ENCODE measurements around the gene NOL9.

Gene NOL9

GRCh38 chr1:6512245-6512907 is 41.9 kb downstream of the NOL9 start:
- no peak overlapping the region for H3K9ac ChIP-seq (ENCODE audit: low read depth, low read length)
- H3K27me3 ChIP-seq (ENCODE audit: control insufficient read depth, insufficient read depth, low read length): peaks cover 4% of the 10 kb centered on the region
- no peak overlapping the region for H3K4me3 ChIP-seq (ENCODE audit: low read length)

GRCh38 chr1:6511561-6512244 is 42.6 kb downstream of the NOL9 start:
- peaks cover 4% of the 10 kb centered on the region for H3K27me3 ChIP-seq (ENCODE audit: control insufficient read depth, insufficient read depth, low read length)
- no peak overlapping the region for H3K4me2 ChIP-seq (ENCODE audit: low read length)
- no peaks in the 10 kb centered on the region for H3K9me3 ChIP-seq (replicated peaks; ENCODE audit: low read length)
- H3K9ac ChIP-seq (ENCODE audit: low read depth, low read length): no peak overlapping the region
- H3K4me3 ChIP-seq (ENCODE audit: low read length): no peak overlapping the region
- H3K4me1 ChIP-seq (ENCODE audit: control insufficient read depth, insufficient read depth, low read length): peaks cover 17% of the 10 kb centered on the region
- no peaks in the 10 kb centered on the region for H3K36me3 ChIP-seq (ENCODE audit: insufficient read depth, low read length)

More at GRCh38 chr1:6512245-6512907, 41.9 kb downstream of the NOL9 start:
- no peak overlapping the region for H3K4me2 ChIP-seq (ENCODE audit: low read length)
- peaks cover 15% of the 10 kb centered on the region for H3K4me1 ChIP-seq (ENCODE audit: control insufficient read depth, insufficient read depth, low read length)
- H3K36me3 ChIP-seq (ENCODE audit: insufficient read depth, low read length): no peaks in the 10 kb centered on the region
- H3K9me3 ChIP-seq (replicated peaks; ENCODE audit: low read length): no peaks in the 10 kb centered on the region

GRCh38 chr1:6511056-6511455 is 43.3 kb downstream of the NOL9 start:
- H3K4me2 ChIP-seq (ENCODE audit: low read length): no peak overlapping the region
- H3K9me3 ChIP-seq (replicated peaks; ENCODE audit: low read length): no peaks in the 10 kb centered on the region
- peaks cover 17% of the 10 kb centered on the region for H3K4me1 ChIP-seq (ENCODE audit: control insufficient read depth, insufficient read depth, low read length)
- no peaks in the 10 kb centered on the region for H3K36me3 ChIP-seq (ENCODE audit: insufficient read depth, low read length)
- H3K4me3 ChIP-seq (ENCODE audit: low read length): no peak overlapping the region
- peaks cover 4% of the 10 kb centered on the region for H3K27me3 ChIP-seq (ENCODE audit: control insufficient read depth, insufficient read depth, low read length)
- no peak overlapping the region for H3K9ac ChIP-seq (ENCODE audit: low read depth, low read length)

GRCh38 chr1:6510493-6510892 is 43.8 kb downstream of the NOL9 start:
- H3K9me3 ChIP-seq (replicated peaks; ENCODE audit: low read length): no peaks in the 10 kb centered on the region
- H3K36me3 ChIP-seq (ENCODE audit: insufficient read depth, low read length): no peaks in the 10 kb centered on the region
- peaks cover 12% of the 10 kb centered on the region for H3K4me1 ChIP-seq (ENCODE audit: control insufficient read depth, insufficient read depth, low read length)
- H3K27me3 ChIP-seq (ENCODE audit: control insufficient read depth, insufficient read depth, low read length): peaks cover 4% of the 10 kb centered on the region
- H3K4me2 ChIP-seq (ENCODE audit: low read length): no peak overlapping the region
- no peak overlapping the region for H3K4me3 ChIP-seq (ENCODE audit: low read length)
- no peak overlapping the region for H3K9ac ChIP-seq (ENCODE audit: low read depth, low read length)

- Histone ChIP-seq H3K27me3 (ENCODE audit: control insufficient read depth, insufficient read depth, low read length) (peaks cover 4% of the 10 kb centered on the region), H3K9me3 (replicated peaks; ENCODE audit: low read length) (no peaks in the 10 kb centered on the region), H3K4me2 (ENCODE audit: low read length) (no peak overlapping the region), H3K4me1 (ENCODE audit: control insufficient read depth, insufficient read depth, low read length) (peaks cover 11% of the 10 kb centered on the region), H3K36me3 (ENCODE audit: insufficient read depth, low read length) (no peaks in the 10 kb centered on the region), H3K9ac (ENCODE audit: low read depth, low read length) (no peak overlapping the region), H3K4me3 (ENCODE audit: low read length) (no peak overlapping the region)
These were observed 44.4 kb downstream of the NOL9 start for GRCh38 chr1:6509919-6510291.

GRCh38 chr1:6509220-6509918 is 44.9 kb downstream of the NOL9 start:
- peaks cover 11% of the 10 kb centered on the region for H3K4me1 ChIP-seq (ENCODE audit: control insufficient read depth, insufficient read depth, low read length)
- no peak overlapping the region for H3K4me2 ChIP-seq (ENCODE audit: low read length)
- no peak overlapping the region for H3K4me3 ChIP-seq (ENCODE audit: low read length)
- H3K27me3 ChIP-seq (ENCODE audit: control insufficient read depth, insufficient read depth, low read length): peaks cover 4% of the 10 kb centered on the region
- no peak overlapping the region for H3K9ac ChIP-seq (ENCODE audit: low read depth, low read length)
- H3K36me3 ChIP-seq (ENCODE audit: insufficient read depth, low read length): no peaks in the 10 kb centered on the region
- H3K9me3 ChIP-seq (replicated peaks; ENCODE audit: low read length): no peaks in the 10 kb centered on the region

- Histone ChIP-seq H3K9me3 (replicated peaks; ENCODE audit: low read length) (no peaks in the 10 kb centered on the region), H3K4me3 (ENCODE audit: low read length) (no peak overlapping the region), H3K4me2 (ENCODE audit: low read length) (no peak overlapping the region), H3K27me3 (ENCODE audit: control insufficient read depth, insufficient read depth, low read length) (peaks cover 4% of the 10 kb centered on the region), H3K4me1 (ENCODE audit: control insufficient read depth, insufficient read depth, low read length) (peaks cover 11% of the 10 kb centered on the region), H3K9ac (ENCODE audit: low read depth, low read length) (no peak overlapping the region), H3K36me3 (ENCODE audit: insufficient read depth, low read length) (no peaks in the 10 kb centered on the region)
These were observed 45.5 kb downstream of the NOL9 start for GRCh38 chr1:6508816-6509189.

GRCh38 chr1:6508154-6508815 is 46.0 kb downstream of the NOL9 start:
- H3K9ac ChIP-seq (ENCODE audit: low read depth, low read length): no peak overlapping the region

GRCh38 chr1:6507461-6507911 is 46.8 kb downstream of the NOL9 start:
- H3K4me2 ChIP-seq (ENCODE audit: low read length): no peak overlapping the region
- H3K4me3 ChIP-seq (ENCODE audit: low read length): no peak overlapping the region
- peaks cover 4% of the 10 kb centered on the region for H3K27me3 ChIP-seq (ENCODE audit: control insufficient read depth, insufficient read depth, low read length)
- H3K4me1 ChIP-seq (ENCODE audit: control insufficient read depth, insufficient read depth, low read length): peaks cover 16% of the 10 kb centered on the region
- no peak overlapping the region for H3K9ac ChIP-seq (ENCODE audit: low read depth, low read length)
- H3K9me3 ChIP-seq (replicated peaks; ENCODE audit: low read length): no peaks in the 10 kb centered on the region
- H3K36me3 ChIP-seq (ENCODE audit: insufficient read depth, low read length): no peaks in the 10 kb centered on the region

More at GRCh38 chr1:6508154-6508815, 46.0 kb downstream of the NOL9 start:
- Histone ChIP-seq H3K4me1 (ENCODE audit: control insufficient read depth, insufficient read depth, low read length) (peaks cover 11% of the 10 kb centered on the region), H3K4me2 (ENCODE audit: low read length) (no peak overlapping the region), H3K27me3 (ENCODE audit: control insufficient read depth, insufficient read depth, low read length) (peaks cover 4% of the 10 kb centered on the region), H3K9me3 (replicated peaks; ENCODE audit: low read length) (no peaks in the 10 kb centered on the region), H3K4me3 (ENCODE audit: low read length) (no peak overlapping the region), H3K36me3 (ENCODE audit: insufficient read depth, low read length) (no peaks in the 10 kb centered on the region)

GRCh38 chr1:6507037-6507428 is 47.3 kb downstream of the NOL9 start:
- Histone ChIP-seq H3K9me3 (replicated peaks; ENCODE audit: low read length) (no peaks in the 10 kb centered on the region), H3K9ac (ENCODE audit: low read depth, low read length) (no peak overlapping the region), H3K27me3 (ENCODE audit: control insufficient read depth, insufficient read depth, low read length) (peaks cover 4% of the 10 kb centered on the region), H3K4me3 (ENCODE audit: low read length) (no peak overlapping the region), H3K4me1 (ENCODE audit: control insufficient read depth, insufficient read depth, low read length) (peaks cover 18% of the 10 kb centered on the region), H3K36me3 (ENCODE audit: insufficient read depth, low read length) (no peaks in the 10 kb centered on the region), H3K4me2 (ENCODE audit: low read length) (no peak overlapping the region)

All from skeletal muscle satellite cell (primary cell).